ENCODE data around the gene FCRL5.

FCRL5 gene

DNA sequence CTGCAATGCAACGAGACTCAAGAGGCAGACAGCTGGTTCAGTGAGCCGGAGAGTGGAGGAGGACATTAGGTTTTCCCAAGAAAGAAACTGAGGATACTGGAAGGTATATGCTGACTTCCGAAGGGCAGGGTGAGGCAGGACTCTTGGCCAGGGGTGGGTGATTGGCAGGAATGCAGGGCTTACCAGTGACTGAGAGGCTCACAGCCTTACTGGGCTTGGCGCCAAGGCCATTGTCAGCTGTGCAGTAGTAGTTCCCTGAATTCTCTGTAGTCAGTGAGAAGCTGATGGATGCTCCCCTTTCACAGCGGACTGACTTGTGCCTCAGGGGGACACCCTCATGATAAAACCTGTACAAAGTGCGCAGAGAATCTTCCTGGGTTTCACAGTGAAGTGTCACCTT is 9.6 kb downstream of the FCRL5 start:
- H2AFZ ChIP-seq (ENCODE audit: insufficient read depth, low read length, poor library complexity) = no peak overlapping the region
- no peak overlapping the region for H3K4ac ChIP-seq (ENCODE audit: low read depth, low read length)
- H2BK5ac ChIP-seq (ENCODE audit: low read depth, low read length, poor library complexity) = no peak overlapping the region
- no peak overlapping the region for H3K4me3 ChIP-seq (ENCODE audit: low read depth, low read length)
- H4K12ac ChIP-seq (ENCODE audit: low read depth, low read length) = no peak overlapping the region
- H3K23ac ChIP-seq (ENCODE audit: low read length) = no peak overlapping the region
- no peaks in the 10 kb centered on the region for H3K36me3 ChIP-seq (ENCODE audit: control insufficient read depth in 1 of 2, insufficient read depth in 2 of 2, low read length in 2 of 2)
- H3K27ac ChIP-seq (ENCODE audit: low read depth, low read length) = no peak overlapping the region
- no peak overlapping the region for H2AK5ac ChIP-seq (ENCODE audit: low read length)
- H3K4me2 ChIP-seq (ENCODE audit: low read length) = no peak overlapping the region
- no peaks in the 10 kb centered on the region for H3K79me1 ChIP-seq (ENCODE audit: low read length)
- H2BK120ac ChIP-seq (ENCODE audit: insufficient read depth, low read length, poor library complexity) = no peak overlapping the region
- H2BK12ac ChIP-seq (ENCODE audit: low read length) = no peak overlapping the region
- no peak for DNase-seq
- H4K8ac ChIP-seq (ENCODE audit: low read depth, low read length) = no peak overlapping the region
- no peaks in the 10 kb centered on the region for H3K27me3 ChIP-seq (ENCODE audit: insufficient read depth, low read length)
- no peaks in the 10 kb centered on the region for H3K4me1 ChIP-seq (ENCODE audit: control insufficient read depth in 1 of 2, insufficient read depth in 2 of 2, low read length in 2 of 2)
- no peak overlapping the region for H3K9ac ChIP-seq (ENCODE audit: low read length)
- no peak overlapping the region for H4K91ac ChIP-seq (ENCODE audit: low read depth, low read length)
- H3K79me2 ChIP-seq (ENCODE audit: control insufficient read depth, insufficient read depth, low read length, poor library complexity) = no peaks in the 10 kb centered on the region
- H3K18ac ChIP-seq (ENCODE audit: low read length) = no peak overlapping the region
- no CpG with 5 or more reads among the region's 6 CpGs for WGBS (ENCODE audit: extremely low coverage, insufficient coverage, insufficient read length)
- H3K9me3 ChIP-seq (ENCODE audit: insufficient read depth, low read depth, low read length) = no peaks in the 10 kb centered on the region
- no peak overlapping the region for H3K14ac ChIP-seq (ENCODE audit: low read length)

DNA sequence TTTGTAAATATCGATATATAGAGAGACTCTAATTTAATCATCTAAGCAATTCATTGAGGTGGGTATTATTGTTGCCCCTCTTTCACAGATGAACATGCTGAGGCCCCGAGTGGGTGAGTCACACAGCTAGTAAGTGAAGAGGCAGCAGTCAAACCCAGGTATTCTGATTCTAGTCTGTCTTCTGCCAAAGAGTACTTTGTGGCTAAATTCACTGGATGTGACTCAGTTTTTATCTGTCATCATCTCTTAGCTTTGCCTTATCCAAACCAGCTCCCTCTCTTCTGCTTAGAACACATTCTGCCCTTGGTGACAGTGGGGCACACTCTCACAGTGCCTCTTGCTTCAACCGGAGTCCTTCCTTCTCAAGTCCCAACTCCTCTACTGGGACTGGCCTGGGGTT is 11.5 kb downstream of the FCRL5 start:
- Histone ChIP-seq H4K8ac (ENCODE audit: low read depth, low read length) (no peak overlapping the region), H3K79me2 (ENCODE audit: control insufficient read depth, insufficient read depth, low read length, poor library complexity) (no peaks in the 10 kb centered on the region), H3K79me1 (ENCODE audit: low read length) (no peaks in the 10 kb centered on the region), H2AFZ (ENCODE audit: insufficient read depth, low read length, poor library complexity) (no peak overlapping the region), H2AK5ac (ENCODE audit: low read length) (no peak overlapping the region), H3K9me3 (ENCODE audit: insufficient read depth, low read depth, low read length) (no peaks in the 10 kb centered on the region), H4K12ac (ENCODE audit: low read depth, low read length) (no peak overlapping the region), H2BK12ac (ENCODE audit: low read length) (no peak overlapping the region), H3K4me2 (ENCODE audit: low read length) (no peak overlapping the region), H3K18ac (ENCODE audit: low read length) (no peak overlapping the region), H3K27me3 (ENCODE audit: insufficient read depth, low read length) (no peaks in the 10 kb centered on the region), H3K4ac (ENCODE audit: low read depth, low read length) (no peak overlapping the region), H3K36me3 (ENCODE audit: control insufficient read depth in 1 of 2, insufficient read depth in 2 of 2, low read length in 2 of 2) (no peaks in the 10 kb centered on the region), H3K23ac (ENCODE audit: low read length) (no peak overlapping the region), H4K91ac (ENCODE audit: low read depth, low read length) (no peak overlapping the region), H3K27ac (ENCODE audit: low read depth, low read length) (no peak overlapping the region), H3K4me1 (ENCODE audit: control insufficient read depth in 1 of 2, insufficient read depth in 2 of 2, low read length in 2 of 2) (no peaks in the 10 kb centered on the region), H2BK5ac (ENCODE audit: low read depth, low read length, poor library complexity) (no peak overlapping the region), H3K4me3 (ENCODE audit: low read depth, low read length) (no peak overlapping the region), H3K9ac (ENCODE audit: low read length) (no peak overlapping the region), H2BK120ac (ENCODE audit: insufficient read depth, low read length, poor library complexity) (no peak overlapping the region), H3K14ac (ENCODE audit: low read length) (no peak overlapping the region)
- peak in 1 of 2 donors; percentile 18 for DNase-seq
- WGBS (ENCODE audit: extremely low coverage, insufficient coverage, insufficient read length) = no CpG with 5 or more reads among the region's 3 CpGs

DNA sequence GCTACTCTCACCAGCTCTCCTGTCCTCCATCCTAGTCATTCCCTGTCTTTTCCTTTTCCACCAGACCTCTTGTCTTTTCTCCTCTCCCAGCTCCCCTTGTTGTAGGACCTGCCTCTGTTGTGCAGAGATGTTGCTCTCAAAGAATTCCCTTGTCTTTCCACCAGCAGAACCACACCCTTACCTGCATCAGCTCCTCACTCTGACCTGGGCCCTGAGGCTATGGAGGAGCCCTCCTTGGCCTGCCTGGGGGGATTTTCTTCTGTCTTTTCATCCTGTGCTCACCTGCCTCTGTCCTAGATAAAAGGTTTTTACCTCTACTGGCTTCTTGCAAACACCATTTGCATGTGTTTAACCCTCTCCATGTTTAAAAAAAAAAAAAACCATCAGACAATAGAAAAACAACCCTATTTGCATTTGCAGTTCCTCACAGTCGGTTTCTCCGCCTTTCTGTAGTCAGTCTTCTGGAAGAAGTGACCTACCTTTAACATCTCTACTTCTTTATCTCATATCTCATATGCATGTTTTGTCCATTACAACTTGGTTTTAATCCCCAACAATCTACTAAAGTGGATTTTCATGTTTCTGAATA is 12.1 kb downstream of the FCRL5 start:
- no CpG with 5 or more reads among the region's 2 CpGs for WGBS (ENCODE audit: extremely low coverage, insufficient coverage, insufficient read length)
- no peak overlapping the region for H4K91ac ChIP-seq (ENCODE audit: low read depth, low read length)
- H3K4me1 ChIP-seq (ENCODE audit: control insufficient read depth in 1 of 2, insufficient read depth in 2 of 2, low read length in 2 of 2) = no peaks in the 10 kb centered on the region
- H3K27me3 ChIP-seq (ENCODE audit: insufficient read depth, low read length) = no peaks in the 10 kb centered on the region
- H3K9ac ChIP-seq (ENCODE audit: low read length) = no peak overlapping the region
- no peaks in the 10 kb centered on the region for H3K79me2 ChIP-seq (ENCODE audit: control insufficient read depth, insufficient read depth, low read length, poor library complexity)
- H3K18ac ChIP-seq (ENCODE audit: low read length) = no peak overlapping the region
- H3K9me3 ChIP-seq (ENCODE audit: insufficient read depth, low read depth, low read length) = no peaks in the 10 kb centered on the region
- no peak overlapping the region for H3K14ac ChIP-seq (ENCODE audit: low read length)
- H2AK5ac ChIP-seq (ENCODE audit: low read length) = no peak overlapping the region
- no peaks in the 10 kb centered on the region for H3K79me1 ChIP-seq (ENCODE audit: low read length)
- H2BK5ac ChIP-seq (ENCODE audit: low read depth, low read length, poor library complexity) = no peak overlapping the region
- no peak overlapping the region for H4K8ac ChIP-seq (ENCODE audit: low read depth, low read length)
- peak; percentile 77 to 94 for DNase-seq
- H2AFZ ChIP-seq (ENCODE audit: insufficient read depth, low read length, poor library complexity) = no peak overlapping the region
- H3K36me3 ChIP-seq (ENCODE audit: control insufficient read depth in 1 of 2, insufficient read depth in 2 of 2, low read length in 2 of 2) = no peaks in the 10 kb centered on the region
- no peak overlapping the region for H2BK12ac ChIP-seq (ENCODE audit: low read length)
- no peak overlapping the region for H3K27ac ChIP-seq (ENCODE audit: low read depth, low read length)
- H3K23ac ChIP-seq (ENCODE audit: low read length) = no peak overlapping the region
- no peak overlapping the region for H3K4me3 ChIP-seq (ENCODE audit: low read depth, low read length)
- H3K4ac ChIP-seq (ENCODE audit: low read depth, low read length) = no peak overlapping the region
- H4K12ac ChIP-seq (ENCODE audit: low read depth, low read length) = no peak overlapping the region
- H2BK120ac ChIP-seq (ENCODE audit: insufficient read depth, low read length, poor library complexity) = no peak overlapping the region
- no peak overlapping the region for H3K4me2 ChIP-seq (ENCODE audit: low read length)

DNA sequence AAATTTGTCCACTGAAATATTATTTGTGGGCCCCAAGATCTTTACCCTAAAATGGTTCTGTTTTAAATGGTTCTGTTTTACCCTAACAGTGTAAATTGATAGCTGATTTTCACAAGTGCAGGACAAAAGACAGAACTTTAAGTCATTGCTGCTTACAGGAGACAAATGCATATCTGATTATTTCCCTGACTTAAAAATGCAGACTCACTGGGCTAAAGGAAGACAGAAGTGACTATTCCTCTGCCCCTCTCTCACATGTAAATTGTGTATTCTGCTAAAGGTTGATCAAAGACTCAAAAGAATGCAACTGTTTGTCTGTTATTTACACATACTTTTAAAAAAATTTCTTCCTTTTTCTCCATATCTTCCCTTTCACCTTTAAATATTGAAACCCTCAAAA is 12.7 kb downstream of the FCRL5 start:
- Histone ChIP-seq H3K9ac (ENCODE audit: low read length) (no peak overlapping the region), H3K4me2 (ENCODE audit: low read length) (no peak overlapping the region), H2AK5ac (ENCODE audit: low read length) (no peak overlapping the region), H4K8ac (ENCODE audit: low read depth, low read length) (no peak overlapping the region), H3K4ac (ENCODE audit: low read depth, low read length) (no peak overlapping the region), H2BK120ac (ENCODE audit: insufficient read depth, low read length, poor library complexity) (no peak overlapping the region), H3K79me2 (ENCODE audit: control insufficient read depth, insufficient read depth, low read length, poor library complexity) (no peaks in the 10 kb centered on the region), H3K18ac (ENCODE audit: low read length) (no peak overlapping the region), H3K23ac (ENCODE audit: low read length) (no peak overlapping the region), H3K36me3 (ENCODE audit: control insufficient read depth in 1 of 2, insufficient read depth in 2 of 2, low read length in 2 of 2) (no peaks in the 10 kb centered on the region), H4K91ac (ENCODE audit: low read depth, low read length) (no peak overlapping the region), H3K27ac (ENCODE audit: low read depth, low read length) (no peak overlapping the region), H3K79me1 (ENCODE audit: low read length) (no peaks in the 10 kb centered on the region), H3K9me3 (ENCODE audit: insufficient read depth, low read depth, low read length) (no peaks in the 10 kb centered on the region), H3K4me1 (ENCODE audit: control insufficient read depth in 1 of 2, insufficient read depth in 2 of 2, low read length in 2 of 2) (no peaks in the 10 kb centered on the region), H2AFZ (ENCODE audit: insufficient read depth, low read length, poor library complexity) (no peak overlapping the region), H2BK12ac (ENCODE audit: low read length) (no peak overlapping the region), H3K4me3 (ENCODE audit: low read depth, low read length) (no peak overlapping the region), H3K27me3 (ENCODE audit: insufficient read depth, low read length) (no peaks in the 10 kb centered on the region), H4K12ac (ENCODE audit: low read depth, low read length) (no peak overlapping the region), H2BK5ac (ENCODE audit: low read depth, low read length, poor library complexity) (no peak overlapping the region), H3K14ac (ENCODE audit: low read length) (no peak overlapping the region)
- no peak for DNase-seq
